ENCODE measurements around the gene SCGB1D1.
A peak's percentile ranks its signal among the peaks of the same experiment; 100 is the strongest.

SCGB1D1 gene

GRCh38 chr11:62223095-62223494, 33.1 kb downstream of the SCGB1D1 start (continued):
- no peak for TF ChIP-seq ATF2 (tag by site-specific recombination; IDR thresholded peaks at IDR 0.05; ENCODE audit: low read depth)

GRCh38 chr11:62233730-62234129, 43.7 kb downstream of the SCGB1D1 start:
- TF ChIP-seq CTCF (tag by site-specific recombination; IDR thresholded peaks at IDR 0.05), result 0 out of 2 replicates have a peak, but pooled peaks have one; percentile 19
- TF ChIP-seq ZNF785 (tag by site-specific recombination; IDR thresholded peaks at IDR 0.05), result no peak
- Histone ChIP-seq H3K36me3 (ENCODE audit: control insufficient read depth in 2 of 2, insufficient read depth in 1 of 2, low read length in 2 of 2) (no peaks in the 10 kb centered on the region), H3K9me3 (ENCODE audit: control insufficient read depth, insufficient read depth, low read depth, low read length) (no peaks in the 10 kb centered on the region), H3K27ac (ENCODE audit: extremely low read depth, low read depth, low read length) (no peak overlapping the region), H3K4me3 (ENCODE audit: low read depth, low read length) (no peak overlapping the region), H3K4me1 (ENCODE audit: control insufficient read depth, insufficient read depth, low read length) (no peaks in the 10 kb centered on the region)
- CTCF ChIA-PET, result interaction anchor here (0.6 to 0.8 kb wide), 3 partner anchors 12 to 130 kb away, joined by 3 to 4 read pairs (median 4); no protein-coding TSS in a partner anchor
- POLR2A ChIA-PET, result no interaction called here

- ChIA-PET POLR2A (no interaction called here), CTCF (interaction anchor here (0.6 to 1.5 kb wide), 3 partner anchors 51 to 75 kb away, joined by 3 to 4 read pairs (median 3); no protein-coding TSS in a partner anchor)
- no peak for TF ChIP-seq ZNF639 (tag by site-specific recombination; IDR thresholded peaks at IDR 0.05)
- TF ChIP-seq ZNF133 (tag by site-specific recombination; IDR thresholded peaks at IDR 0.05), result no peak
- TF ChIP-seq ZFP37 (tag by site-specific recombination; IDR thresholded peaks at IDR 0.05), result no peak
- TF ChIP-seq ZFP3 (tag by site-specific recombination; IDR thresholded peaks at IDR 0.05; ENCODE audit: low read depth), result no peak
- TF ChIP-seq PRDM6 (tag by site-specific recombination; IDR thresholded peaks at IDR 0.05), result no peak
- Histone ChIP-seq H3K4me3 (ENCODE audit: low read depth, low read length) (no peak overlapping the region), H3K4me1 (ENCODE audit: control insufficient read depth, insufficient read depth, low read length) (no peaks in the 10 kb centered on the region), H3K27ac (ENCODE audit: extremely low read depth, low read depth, low read length) (no peak overlapping the region), H3K9me3 (ENCODE audit: control insufficient read depth, insufficient read depth, low read depth, low read length) (no peaks in the 10 kb centered on the region), H3K36me3 (ENCODE audit: control insufficient read depth in 2 of 2, insufficient read depth in 1 of 2, low read length in 2 of 2) (no peaks in the 10 kb centered on the region)
These were observed 46.2 kb downstream of the SCGB1D1 start for GRCh38 chr11:62236187-62236586.

GRCh38 chr11:62237499-62237898, 47.5 kb downstream of the SCGB1D1 start:
- Histone ChIP-seq H3K9me3 (ENCODE audit: control insufficient read depth, insufficient read depth, low read depth, low read length) (no peaks in the 10 kb centered on the region), H3K27ac (ENCODE audit: extremely low read depth, low read depth, low read length) (no peak overlapping the region), H3K4me1 (ENCODE audit: control insufficient read depth, insufficient read depth, low read length) (no peaks in the 10 kb centered on the region; the same call in 1 of the 2 replicates), H3K36me3 (ENCODE audit: control insufficient read depth in 2 of 2, insufficient read depth in 1 of 2, low read length in 2 of 2) (no peaks in the 10 kb centered on the region), H3K4me3 (ENCODE audit: low read depth, low read length) (no peak overlapping the region)
- CTCF ChIA-PET, result no interaction called here
- TF ChIP-seq PBX3 (CRISPR knock-in tag; IDR thresholded peaks at IDR 0.05) (no peak), ZFP69B (tag by site-specific recombination; IDR thresholded peaks at IDR 0.05) (no peak), ZNF791 (tag by site-specific recombination; IDR thresholded peaks at IDR 0.05) (no peak), ZSCAN4 (tag by site-specific recombination; IDR thresholded peaks at IDR 0.05) (peak; percentile 95), ZNF121 (tag by site-specific recombination; IDR thresholded peaks at IDR 0.05) (no peak)
- POLR2A ChIA-PET, result no interaction called here

Data from HEK293 (cell line).